HG03378 (cell line): ENCODE measurements around the gene TRUB2.

Source experiments
- ATAC-seq: cut with Tn5 transposase; IDR thresholded peaks from one replicate; pipeline ENCODE4 v1.9.1; 2021; ENCODE audit warnings: mild to moderate bottlenecking, moderate library complexity; ENCODE audit not compliant: unreplicated experiment

TRUB2 gene

GRCh38 chr9:128274245-128274644, 48.0 kb downstream of the TRUB2 start:
- no peak for ATAC-seq

DNA sequence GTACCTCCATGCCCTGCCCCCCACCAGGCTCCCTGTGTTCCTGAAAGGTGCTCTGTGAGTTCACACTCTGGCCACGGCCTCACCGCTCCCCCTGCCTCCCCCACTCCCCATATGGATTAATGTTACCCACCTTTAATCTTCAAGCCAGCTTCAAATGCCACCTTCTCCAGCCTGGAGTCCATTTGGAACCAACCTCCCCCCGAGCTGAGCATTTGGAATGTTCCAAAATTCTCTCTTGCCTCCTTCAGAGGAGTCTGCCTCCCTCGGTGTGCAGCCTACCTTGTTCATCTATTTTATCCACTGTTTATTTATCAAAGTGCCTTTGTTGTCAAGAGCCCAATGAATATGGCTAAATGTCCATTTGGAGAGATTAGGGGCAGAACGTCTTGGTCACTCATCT, 50.7 kb downstream of the TRUB2 start:
- ATAC-seq: no peak

DNA sequence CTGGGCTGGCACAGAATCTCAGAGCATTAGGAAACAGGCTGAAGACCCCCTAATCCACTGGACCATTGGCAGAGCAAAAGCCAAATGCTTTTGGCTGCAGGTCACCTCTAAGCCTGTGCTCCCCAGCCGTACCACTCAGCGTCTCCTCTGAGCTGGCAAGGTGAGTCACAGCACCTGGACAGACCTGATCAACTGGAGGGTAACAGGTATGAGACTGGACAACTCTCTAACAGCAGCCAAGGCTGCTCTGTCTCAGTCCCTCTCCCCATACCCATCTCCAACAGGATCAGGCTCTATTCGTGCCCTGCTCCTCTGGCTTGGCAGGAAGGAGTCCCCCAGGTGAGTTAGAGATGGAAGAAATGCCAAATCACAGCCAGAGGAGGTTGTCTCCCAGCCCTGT, 51.1 kb downstream of the TRUB2 start:
- ATAC-seq: no peak

- ATAC-seq: no peak
Observed at GRCh38 chr9:128266868-128267590, 55.2 kb downstream of the TRUB2 start.

DNA sequence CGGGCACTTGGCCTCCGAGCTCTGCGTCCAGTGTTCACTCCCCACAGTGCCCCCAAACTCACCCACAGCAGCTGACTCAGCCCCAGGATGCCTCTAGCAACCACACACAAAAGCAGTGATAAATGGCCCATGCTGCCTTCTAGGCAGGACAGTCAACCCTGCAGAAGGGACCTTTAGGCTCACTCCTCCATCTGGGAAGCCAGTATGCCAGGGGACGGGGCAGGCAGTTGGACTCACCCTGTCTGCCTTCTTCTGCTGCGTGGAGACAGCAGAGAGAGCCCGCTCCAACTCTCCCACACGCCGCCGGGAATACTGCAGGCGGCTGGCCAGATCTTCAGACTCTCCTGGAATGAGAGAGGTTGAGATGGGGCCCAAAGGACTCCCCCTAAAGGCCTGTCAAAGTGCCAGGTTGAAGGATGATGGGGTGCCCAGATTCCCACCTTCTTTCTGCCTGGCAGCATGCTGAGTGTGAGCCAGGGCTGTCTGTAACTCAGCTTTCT, 56.8 kb downstream of the TRUB2 start:
- ATAC-seq: no peak

GRCh38 chr9:128262687-128263086, 59.6 kb downstream of the TRUB2 start:
- no peak for ATAC-seq

GRCh38 chr9:128260340-128260739, 61.9 kb downstream of the TRUB2 start:
- no peak for ATAC-seq

- no peak for ATAC-seq
Observed at GRCh38 chr9:128259156-128259555, 63.1 kb downstream of the TRUB2 start.

DNA sequence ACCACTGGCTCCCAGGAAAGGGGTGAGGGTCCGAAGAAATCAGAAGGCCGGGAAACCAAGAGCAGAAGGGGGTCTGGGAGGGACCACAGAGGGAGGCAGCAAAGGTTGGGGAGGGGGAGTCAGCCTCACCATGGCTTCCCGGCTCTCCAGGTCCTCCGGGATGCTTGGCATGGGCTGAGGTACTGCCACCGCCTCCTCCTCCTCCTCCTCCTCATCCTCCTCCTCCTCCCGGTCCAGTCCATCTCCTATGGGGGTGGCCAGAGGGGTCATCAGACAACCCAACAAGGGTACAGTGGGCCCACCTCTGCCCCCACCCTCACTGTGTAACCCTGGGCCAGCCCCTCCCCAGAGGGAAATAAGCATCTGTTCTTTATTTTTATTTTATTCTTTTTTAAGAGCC, 63.9 kb downstream of the TRUB2 start:
- ATAC-seq: no peak

GRCh38 chr9:128257907-128258306, 64.3 kb downstream of the TRUB2 start:
- no peak for ATAC-seq

DNA sequence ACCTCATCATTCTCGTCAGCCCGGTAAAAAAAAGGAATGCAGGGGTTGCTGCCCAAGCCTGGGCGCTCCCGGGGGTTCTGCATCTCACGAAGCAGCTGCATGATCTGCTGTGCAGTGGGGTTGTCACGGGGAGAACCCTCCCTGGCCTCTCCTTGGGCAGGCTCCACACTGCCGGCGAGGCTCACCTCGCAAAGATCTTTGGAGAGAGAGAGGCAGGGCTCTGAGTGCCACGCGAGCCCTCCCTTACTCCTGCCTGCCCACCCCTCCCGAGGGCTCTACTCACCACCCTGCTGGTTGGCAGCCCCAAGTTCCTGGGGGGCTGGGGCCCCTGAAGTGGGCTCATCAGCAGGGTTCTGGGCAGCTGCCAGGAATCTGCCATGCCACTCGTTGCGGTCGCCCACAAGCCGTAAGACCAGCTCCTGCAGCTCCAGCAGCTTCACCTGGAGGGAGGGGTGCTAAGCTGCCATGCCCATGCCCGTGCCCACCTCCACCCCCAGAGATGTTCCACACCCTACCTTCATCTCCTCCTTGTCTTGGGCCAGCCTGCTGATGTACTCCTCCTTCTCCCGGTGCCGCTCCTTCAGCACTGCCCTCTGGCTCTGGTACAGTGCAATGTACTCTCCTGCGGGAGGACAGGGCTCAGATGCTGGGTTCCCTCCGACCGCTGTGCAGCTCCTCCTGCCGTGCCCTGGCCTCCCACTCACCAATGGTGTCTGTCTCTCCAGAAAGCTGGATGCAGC, 65.0 kb downstream of the TRUB2 start:
- no peak for ATAC-seq
